ENCODE results near the gene MAP3K12.

GRCh38 chr12:53485955-53486735 is 13.1 kb downstream of the MAP3K12 start:
- no peak for TF ChIP-seq CEBPB (IDR thresholded peaks at IDR 0.05)
- TF ChIP-seq EGR1 (IDR thresholded peaks at IDR 0.05), result no peak

Data from Ishikawa (cell line).